GM19463 (cell line): ENCODE results near the gene OAS2.
"Not testable (repeated sequence)": the region's sequence is repeated elsewhere in the genome, so short reads cannot be mapped to it uniquely, and the experiment has no call there.

Experiments
- ATAC-seq: cut with Tn5 transposase; IDR thresholded peaks from one replicate; pipeline ENCODE4 v1.9.1; 2021; ENCODE audit warnings: mild to moderate bottlenecking, moderate library complexity; ENCODE audit not compliant: unreplicated experiment

The OAS2 gene

DNA sequence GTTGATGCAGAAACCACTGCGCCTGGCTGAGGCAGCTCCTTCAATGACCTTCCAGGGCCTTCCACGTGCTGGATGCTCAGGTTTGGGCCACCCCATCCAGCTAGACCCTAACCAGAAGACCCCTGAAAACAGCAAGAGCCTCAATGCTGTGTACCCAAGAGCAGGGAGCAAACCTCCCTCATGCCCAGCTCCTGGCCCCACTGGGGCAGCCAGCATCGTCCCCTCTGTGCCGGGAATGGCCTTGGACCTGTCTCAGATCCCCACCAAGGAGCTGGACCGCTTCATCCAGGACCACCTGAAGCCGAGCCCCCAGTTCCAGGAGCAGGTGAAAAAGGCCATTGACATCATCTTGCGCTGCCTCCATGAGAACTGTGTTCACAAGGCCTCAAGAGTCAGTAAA lies 29.5 kb upstream of the OAS2 start:
- no peak for ATAC-seq

- no peak for ATAC-seq
Observed at GRCh38 chr12:112950701-112951100, 27.6 kb upstream of the OAS2 start.

DNA sequence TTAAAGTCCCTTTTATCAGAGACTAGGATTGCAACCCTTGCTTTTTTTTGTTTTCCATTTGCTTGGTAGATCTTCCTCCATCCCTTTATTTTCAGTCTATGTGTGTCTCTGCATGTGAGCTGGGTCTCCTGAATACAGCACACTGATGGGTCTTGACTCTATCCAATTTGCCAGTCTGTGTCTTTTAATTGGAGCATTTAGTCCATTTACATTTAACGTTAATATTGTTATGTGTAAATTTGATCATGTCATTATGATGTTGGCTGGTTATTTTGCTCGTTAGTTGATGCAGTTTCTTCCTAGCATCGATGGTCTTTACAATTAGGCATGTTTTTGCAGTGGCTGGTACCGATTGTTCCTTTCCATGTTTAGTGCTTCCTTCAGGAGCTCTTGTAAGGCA lies 21.2 kb upstream of the OAS2 start:
- ATAC-seq: not testable (repeated sequence)

DNA sequence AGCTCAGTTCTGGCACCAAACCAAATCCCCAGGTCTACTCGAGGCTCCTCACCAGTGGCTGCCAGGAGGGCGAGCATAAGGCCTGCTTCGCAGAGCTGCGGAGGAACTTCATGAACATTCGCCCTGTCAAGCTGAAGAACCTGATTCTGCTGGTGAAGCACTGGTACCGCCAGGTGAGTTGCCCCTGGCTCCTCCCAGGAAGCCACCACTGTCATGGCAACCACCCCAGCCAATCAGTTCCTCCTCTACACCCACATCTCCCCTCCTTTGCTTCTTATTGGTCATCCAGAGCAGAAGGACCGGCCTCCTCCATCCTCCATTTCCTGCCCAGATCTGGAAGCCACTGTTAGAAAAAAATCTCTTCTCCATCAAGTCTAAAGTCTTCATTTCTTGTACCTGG lies 17.2 kb upstream of the OAS2 start:
- ATAC-seq: no peak

GRCh38 chr12:112961536-112961935 lies 16.8 kb upstream of the OAS2 start:
- ATAC-seq: no peak

- ATAC-seq: no peak
Observed at GRCh38 chr12:112962561-112962960, 15.8 kb upstream of the OAS2 start.

- no peak for ATAC-seq
Observed at GRCh38 chr12:112963227-112963861, 15.0 kb upstream of the OAS2 start.

- no peak for ATAC-seq
Observed at GRCh38 chr12:112964067-112964670, 14.2 kb upstream of the OAS2 start.

DNA sequence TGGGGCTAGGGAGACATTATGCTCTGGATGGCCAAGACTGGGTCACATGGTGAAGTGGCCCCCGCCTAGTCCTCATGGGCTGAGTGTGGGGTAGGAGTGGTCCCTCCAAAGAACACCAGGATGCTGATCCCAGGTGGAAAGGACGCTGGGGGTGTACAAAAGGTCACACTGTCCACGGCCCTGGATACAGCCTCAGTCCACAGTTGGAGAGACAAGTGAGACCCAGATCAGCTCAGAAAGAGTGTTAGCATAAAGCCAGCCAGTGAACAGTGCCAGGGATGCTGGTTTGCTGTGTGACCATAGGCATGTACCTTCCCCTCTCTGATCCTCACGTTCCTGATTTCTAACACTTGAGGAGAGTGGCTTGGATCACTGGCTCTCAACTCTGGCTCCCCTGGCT lies 13.4 kb upstream of the OAS2 start:
- ATAC-seq: no peak

DNA sequence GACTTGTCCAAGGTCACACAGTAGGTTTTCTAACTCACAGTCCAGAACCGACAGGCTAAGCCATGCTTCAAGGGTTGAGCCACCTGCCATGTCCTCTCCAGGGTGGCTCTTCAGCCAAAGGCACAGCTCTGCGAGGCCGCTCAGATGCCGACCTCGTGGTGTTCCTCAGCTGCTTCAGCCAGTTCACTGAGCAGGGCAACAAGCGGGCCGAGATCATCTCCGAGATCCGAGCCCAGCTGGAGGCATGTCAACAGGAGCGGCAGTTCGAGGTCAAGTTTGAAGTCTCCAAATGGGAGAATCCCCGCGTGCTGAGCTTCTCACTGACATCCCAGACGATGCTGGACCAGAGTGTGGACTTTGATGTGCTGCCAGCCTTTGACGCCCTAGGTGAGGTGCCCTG lies 12.7 kb upstream of the OAS2 start:
- no peak for ATAC-seq

GRCh38 chr12:112967306-112967705 lies 11.0 kb upstream of the OAS2 start:
- no peak for ATAC-seq

DNA sequence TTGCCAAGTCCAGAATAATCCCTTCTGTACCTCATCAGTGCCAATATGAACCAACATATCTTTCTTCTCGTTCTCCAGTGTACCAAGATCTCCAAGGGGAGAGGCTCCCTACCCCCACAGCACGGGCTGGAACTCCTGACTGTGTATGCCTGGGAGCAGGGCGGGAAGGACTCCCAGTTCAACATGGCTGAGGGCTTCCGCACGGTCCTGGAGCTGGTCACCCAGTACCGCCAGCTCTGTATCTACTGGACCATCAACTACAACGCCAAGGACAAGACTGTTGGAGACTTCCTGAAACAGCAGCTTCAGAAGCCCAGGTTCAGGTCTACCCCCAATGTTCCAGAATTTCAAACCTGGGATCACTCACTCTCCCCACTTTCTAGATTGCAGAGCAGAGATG lies 10.5 kb upstream of the OAS2 start:
- no peak for ATAC-seq

GRCh38 chr12:112969547-112970306 lies 8.6 kb upstream of the OAS2 start:
- ATAC-seq: no peak

DNA sequence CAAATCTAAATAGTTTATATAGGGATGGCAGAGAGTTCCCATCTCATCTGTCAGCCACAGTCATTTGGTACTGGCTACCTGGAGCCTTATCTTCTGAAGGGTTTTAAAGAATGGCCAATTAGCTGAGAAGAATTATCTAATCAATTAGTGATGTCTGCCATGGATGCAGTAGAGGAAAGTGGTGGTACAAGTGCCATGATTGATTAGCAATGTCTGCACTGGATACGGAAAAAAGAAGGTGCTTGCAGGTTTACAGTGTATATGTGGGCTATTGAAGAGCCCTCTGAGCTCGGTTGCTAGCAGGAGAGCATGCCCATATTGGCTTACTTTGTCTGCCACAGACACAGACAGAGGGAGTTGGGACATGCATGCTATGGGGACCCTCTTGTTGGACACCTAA lies 7.9 kb upstream of the OAS2 start:
- ATAC-seq: no peak

- ATAC-seq: no peak
Observed at GRCh38 chr12:112971248-112971647, 7.1 kb upstream of the OAS2 start.

- ATAC-seq: no peak
Observed at GRCh38 chr12:112973011-112973735, 5.1 kb upstream of the OAS2 start.

- ATAC-seq: no peak
Observed at GRCh38 chr12:112973818-112974231, 4.5 kb upstream of the OAS2 start.

DNA sequence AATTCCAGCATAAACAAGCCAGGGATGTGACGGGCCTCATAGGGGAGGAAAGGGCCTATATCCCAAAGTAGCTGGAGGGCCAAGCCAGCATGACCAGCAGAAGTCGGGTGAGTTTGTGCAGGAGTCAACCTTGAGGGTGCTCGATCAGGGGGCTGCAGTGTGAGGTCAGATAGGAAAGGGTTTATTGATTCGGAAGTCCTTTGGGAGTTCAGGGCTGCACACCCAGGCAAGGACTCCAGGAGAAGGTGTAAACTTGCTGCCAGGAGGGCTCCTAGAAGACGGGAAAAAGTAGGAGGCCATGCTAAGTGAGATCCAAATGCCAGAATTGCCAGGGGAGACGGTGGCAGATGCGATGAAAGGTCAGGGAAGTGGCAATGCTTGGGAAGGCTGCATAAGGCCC lies 3.4 kb upstream of the OAS2 start:
- no peak for ATAC-seq

DNA sequence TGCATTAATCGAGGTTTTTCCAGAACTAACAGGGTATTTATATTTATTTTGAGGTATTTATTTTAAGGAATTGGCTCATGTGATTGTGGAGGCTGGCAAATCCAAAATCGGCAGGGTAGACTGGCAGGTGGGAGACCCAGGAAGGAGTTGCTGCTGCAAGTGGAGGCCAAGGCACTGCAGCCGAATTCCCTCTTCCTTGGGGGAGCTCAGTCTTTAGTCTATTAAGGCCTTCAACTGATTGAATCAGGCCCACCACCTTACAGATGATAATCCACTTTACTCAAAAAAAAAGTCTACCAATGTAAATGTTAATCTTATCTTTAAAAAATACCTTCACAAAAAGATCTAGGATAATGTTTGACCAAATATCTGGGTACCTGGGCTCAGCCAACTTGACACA lies 1.2 kb upstream of the OAS2 start:
- no peak for ATAC-seq

DNA sequence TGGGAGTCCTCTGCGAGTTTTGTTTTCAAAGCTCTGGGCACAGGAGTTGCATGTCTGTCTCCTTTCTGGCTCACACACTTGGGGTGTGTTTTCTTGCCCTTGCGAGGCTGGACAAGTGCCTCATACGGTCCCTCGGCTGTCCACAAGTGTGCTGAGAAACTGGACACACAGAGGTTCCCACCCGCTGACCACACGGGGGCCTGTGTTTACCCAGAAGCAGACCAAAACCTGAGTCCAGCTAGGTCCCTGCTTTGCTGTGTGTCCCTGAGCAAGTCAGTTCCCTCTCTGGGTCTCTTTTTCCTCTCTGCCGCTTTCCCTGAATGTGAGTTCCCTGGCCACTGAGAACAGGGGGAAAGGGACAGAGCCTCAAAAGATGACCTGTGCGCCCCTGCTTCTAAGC lies 678 bp upstream of the OAS2 start:
- no peak for ATAC-seq

DNA sequence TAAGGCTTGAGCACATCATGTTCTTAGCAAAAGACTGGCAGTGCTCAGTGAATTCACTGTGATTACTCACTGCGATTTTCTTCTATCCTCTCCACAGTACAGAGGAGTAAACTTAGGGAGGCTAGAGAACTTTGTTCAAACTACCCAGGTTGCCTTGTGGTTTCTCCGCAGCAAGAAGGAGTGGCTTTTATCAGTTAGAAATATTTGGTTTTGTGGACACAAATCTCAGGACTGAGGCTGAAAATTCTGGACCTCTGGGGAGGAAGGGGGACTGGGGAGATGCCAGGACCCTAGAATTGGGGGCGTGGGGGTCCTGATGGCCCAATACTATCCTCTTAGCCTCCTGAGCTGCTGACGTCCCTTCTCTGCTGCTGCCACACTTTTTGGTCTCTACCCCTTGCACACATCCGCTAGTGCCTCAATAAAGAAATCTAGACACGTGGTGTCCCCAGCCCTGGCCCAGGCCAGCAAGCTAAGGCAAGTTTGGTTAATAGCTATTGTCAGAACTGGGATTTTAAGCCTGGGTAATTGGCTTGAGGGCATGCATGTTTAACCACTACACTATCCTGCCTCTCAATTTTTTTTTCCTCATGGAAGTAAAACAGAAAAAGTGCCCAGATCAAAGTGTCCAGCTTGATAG lies 842 bp downstream of the OAS2 start:
- peak; percentile 30 for ATAC-seq
